Suppressor macrophage treated with lipopolysaccharide for 4 hours (primary cell): Measurements from ENCODE around the gene SUN1.
A peak's percentile ranks its signal among the peaks of the same experiment; 100 is the strongest.

Experiments used
- DNase-seq: peaks from one replicate; pipeline ENCODE4 v3.0.0-alpha.2; 2020

Gene SUN1

GRCh38 chr7:908591-909357 lies 76.5 kb downstream of the SUN1 start:
- DNase-seq, result peak; percentile 66

- DNase-seq, result peak; percentile 95
These were observed 77.4 kb downstream of the SUN1 start for GRCh38 chr7:909358-910329.

GRCh38 chr7:910441-910861 lies 78.2 kb downstream of the SUN1 start:
- DNase-seq, result no peak

- no peak for DNase-seq
These were observed 78.7 kb downstream of the SUN1 start for GRCh38 chr7:910931-911431.

GRCh38 chr7:911791-912480 lies 79.7 kb downstream of the SUN1 start:
- no peak for DNase-seq

GRCh38 chr7:913736-914520 lies 81.7 kb downstream of the SUN1 start:
- DNase-seq, result no peak

DNA sequence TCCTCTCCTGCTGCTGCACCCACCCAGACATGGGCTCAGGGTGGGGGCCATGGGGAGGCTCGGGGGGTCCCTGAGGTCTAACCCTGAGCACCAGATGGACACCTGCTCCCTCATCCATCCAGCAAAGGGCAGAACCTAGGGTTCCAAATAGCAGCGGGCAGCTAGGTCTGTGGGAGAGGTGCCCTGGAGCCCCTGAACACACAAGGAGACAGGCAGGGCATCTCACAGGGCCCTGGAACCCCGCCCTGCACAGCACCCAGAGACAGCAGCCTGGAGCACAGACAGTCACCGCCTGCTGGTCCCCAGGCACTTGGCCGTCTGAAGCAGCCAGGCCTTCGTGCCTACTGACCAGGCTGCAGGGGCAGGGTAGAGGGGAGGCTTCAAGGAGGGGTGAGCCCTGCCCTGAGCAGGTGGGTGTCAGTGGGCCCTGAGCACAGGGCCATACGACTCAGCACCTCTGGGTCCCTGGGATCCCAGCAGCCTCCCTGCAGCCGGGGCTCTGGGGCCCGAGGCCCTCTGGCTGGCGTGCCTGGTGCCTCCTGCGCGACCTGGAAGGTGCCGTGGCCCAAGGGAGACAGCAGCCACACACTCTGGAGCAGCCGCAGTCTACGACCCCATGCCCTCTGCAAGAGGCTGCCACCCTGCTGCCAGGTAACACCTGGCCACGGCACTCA lies 82.4 kb downstream of the SUN1 start:
- no peak for DNase-seq

DNA sequence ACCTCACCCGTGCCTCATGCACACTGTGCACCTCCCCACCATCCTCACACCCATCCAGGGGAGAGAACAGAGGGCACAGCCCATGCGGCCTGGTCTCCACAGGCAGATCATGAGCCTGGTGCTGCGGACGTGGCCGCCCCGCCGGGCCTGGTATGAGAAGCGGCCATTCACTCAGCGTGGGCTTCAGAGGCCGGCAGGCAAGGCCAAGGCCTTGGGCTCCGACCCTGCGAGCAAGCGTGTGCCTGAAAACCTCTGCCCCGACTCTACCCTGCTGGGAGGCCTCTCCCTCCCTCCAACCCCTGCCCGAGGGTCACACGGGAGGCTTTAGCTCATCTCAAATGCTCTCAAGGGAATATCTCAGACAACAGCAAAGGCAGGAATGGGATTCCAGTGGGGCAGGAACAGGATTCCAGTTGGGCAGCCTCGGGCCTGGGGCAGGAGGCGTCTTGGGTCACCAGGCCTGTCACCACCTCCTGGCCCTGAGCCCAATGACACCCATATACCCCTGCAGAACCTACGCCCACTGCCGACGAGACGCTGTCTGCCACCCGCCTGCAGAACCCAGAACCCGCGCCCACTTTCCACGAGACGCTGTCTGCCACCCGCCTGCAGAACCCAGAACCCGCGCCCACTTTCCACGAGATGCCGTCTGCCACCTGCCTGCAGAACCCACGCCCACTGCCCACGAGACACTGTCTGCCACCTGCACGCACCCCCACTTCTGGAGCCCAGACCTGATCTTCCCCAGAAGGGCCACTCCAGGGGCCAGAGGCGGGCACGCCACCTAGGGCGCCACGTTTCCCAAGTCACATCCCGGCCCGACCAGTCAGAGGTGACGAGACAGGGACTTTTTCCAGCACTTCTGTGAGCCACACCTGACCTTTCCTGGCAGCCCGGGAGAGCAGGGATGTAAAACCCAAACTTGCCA lies 83.3 kb downstream of the SUN1 start:
- no peak for DNase-seq

DNA sequence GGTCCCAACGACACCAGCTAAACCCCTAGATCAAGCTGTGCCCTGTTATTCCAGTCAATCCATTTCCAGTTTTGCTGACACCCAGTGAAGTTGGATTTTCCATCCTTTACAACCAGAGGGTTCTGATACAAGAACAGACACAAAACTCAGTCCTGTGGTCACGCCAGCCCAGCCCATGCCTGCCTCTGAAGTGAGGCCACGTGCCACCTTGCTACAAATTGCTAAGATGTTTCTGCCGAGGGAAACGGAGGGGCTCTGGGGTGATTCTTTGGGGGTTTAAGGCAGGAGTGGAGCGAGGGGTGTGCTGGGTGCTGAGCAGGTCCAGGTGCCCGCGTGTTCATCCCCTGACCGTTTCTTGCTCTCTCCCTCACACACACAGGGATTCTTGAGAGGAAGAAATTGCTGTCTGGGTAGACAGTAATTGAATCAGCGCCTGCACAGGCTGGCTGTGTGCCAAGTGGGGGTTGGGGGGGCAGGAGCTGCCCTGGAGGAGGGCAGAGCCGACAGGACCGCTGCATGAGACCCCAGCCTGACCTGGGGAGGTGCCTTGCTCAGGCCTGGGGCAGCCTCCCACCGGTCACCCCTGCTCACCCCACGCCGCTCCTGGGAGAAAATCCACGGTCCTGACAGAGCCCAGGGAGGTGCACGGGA lies 84.1 kb downstream of the SUN1 start:
- DNase-seq, result no peak

- no peak for DNase-seq
These were observed 85.2 kb downstream of the SUN1 start for GRCh38 chr7:917255-918117.

GRCh38 chr7:918118-918425 lies 85.8 kb downstream of the SUN1 start:
- no peak for DNase-seq

DNA sequence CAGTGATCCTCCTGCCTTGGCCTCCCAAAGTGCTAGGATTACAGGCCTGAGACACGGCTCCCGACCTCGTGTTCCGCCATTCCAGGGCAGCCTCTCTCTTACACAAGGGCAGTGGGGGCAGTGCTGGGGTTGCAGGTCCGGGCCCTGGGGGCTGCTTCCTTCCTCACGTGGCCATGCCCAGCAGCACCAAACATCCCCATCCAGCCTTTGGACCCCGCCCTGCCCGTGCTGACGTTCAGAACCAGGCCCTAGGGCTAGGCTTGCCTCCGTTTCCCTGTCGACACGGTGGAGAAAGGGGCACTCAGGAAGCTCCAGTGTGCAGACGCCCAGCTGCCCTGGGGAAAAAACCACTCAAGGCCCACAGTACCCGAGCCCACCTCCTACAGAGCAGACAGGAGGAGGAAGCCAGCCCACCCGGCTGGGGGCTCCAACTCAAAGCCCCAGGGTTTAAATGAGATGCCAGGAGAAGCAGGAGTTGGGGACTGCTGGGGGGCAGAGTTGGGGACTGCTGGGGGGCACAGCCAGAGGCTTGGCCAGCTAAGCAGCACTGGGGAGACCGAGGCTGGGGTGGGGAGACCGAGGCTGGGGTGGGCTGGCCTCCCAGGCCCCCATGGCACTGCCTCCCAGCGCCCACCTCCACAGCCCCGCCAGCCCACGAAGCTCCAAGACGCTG lies 86.3 kb downstream of the SUN1 start:
- no peak for DNase-seq

GRCh38 chr7:919114-919442 lies 86.8 kb downstream of the SUN1 start:
- DNase-seq, result no peak

DNA sequence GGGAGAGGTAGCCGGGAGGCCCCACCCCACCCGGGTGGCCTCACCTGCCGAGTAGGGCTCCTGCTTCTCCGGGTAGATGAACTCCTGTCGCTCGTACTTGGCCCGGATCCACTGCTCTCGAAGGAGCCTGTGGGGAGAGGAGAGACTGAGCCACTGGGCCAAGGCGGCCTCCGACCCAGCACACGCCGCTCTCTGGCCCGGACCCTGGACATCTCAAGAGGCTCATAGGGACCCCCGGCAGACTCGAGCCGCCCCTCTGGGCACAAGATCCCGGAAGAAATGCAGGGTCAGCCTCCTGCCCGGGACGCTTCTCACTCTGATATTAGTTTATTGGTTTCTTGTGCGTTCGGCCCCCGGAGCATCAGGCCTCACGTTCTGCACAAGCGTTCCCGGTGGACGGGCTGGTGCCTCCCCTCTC lies 87.7 kb downstream of the SUN1 start:
- DNase-seq, result no peak

DNA sequence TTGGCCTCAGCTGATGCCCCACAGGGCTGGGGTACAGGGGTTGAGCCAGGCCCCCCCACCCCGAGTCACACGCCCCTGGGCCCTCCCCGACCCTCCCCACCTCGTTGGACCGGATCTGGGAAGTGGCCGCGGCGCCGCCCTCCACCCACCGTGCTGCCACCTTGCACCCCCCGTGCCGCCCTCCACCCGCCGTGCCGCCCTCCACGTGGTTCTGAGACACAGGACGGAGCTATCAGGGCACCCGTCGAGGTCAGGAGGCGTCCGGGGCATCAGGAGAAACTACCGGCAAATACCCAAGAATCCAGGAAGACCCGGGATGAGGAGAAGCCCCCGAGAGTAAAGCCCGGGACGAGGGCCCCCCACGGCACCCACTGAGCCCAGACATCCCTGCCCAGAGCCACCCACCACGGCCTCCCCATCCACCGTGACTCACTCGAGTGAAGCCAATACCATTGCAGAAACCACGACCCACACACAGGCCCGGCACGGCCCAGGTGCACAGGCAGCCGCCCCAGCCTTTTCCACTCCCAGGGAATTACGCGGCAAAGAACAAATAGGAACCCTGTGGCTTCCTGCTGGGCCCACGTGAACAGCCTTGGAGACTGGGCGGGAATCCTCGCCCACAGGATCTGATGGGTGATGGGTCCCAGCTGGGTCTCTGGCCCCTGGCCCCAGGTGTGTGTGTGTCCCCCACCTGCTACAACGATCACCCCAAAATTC lies 88.2 kb downstream of the SUN1 start:
- DNase-seq, result no peak

- DNase-seq, result no peak
These were observed 88.8 kb downstream of the SUN1 start for GRCh38 chr7:921071-921461.

GRCh38 chr7:921581-922333 lies 89.5 kb downstream of the SUN1 start:
- no peak for DNase-seq
